ENCODE results near the gene FAM156B. TPM values are rescaled to one million over a fixed set of nuclear protein-coding genes. Genes with fewer than 3 reads are reported as not detected.
"Not testable (repeated sequence)": the region's sequence is repeated elsewhere in the genome, so short reads cannot be mapped to it uniquely, and the experiment has no call there.

FAM156B gene
- total RNA-seq, 4 donors from 2014 or later: 24.7 to 63.6 (median 31.8) TPM

- TF ChIP-seq POLR2A (IDR thresholded peaks at IDR 0.05) (no peak), EP300 (IDR thresholded peaks at IDR 0.05; ENCODE audit: low read depth) (no peak), CTCF (IDR thresholded peaks at IDR 0.05) (no peak), POLR2AphosphoS5 (IDR thresholded peaks at IDR 0.05) (no peak)
- H3K4me1 ChIP-seq: no peaks in the 10 kb centered on the region
- no peak overlapping the region for H3K4me3 ChIP-seq
- H3K27ac ChIP-seq: no peak overlapping the region
- intact Hi-C loops (cut with DNase I; ENCODE audit: low total_unique reads): no loop called here
- DNase-seq: no peak
- in situ Hi-C loops (cut with MboI; ENCODE audit: low pct_ligation_motif_present in 1 of 4, low pct_unique_long_range_greater_than_20kb in 1 of 4, low sequenced_read_pairs in 3 of 4): no loop called here
- no peaks in the 10 kb centered on the region for H3K36me3 ChIP-seq
- H3K9me3 ChIP-seq: no peaks in the 10 kb centered on the region
- WGBS, 2 donors (ENCODE audit: low coverage in 1 of 2): 80 to 89% methylated on average over 1 to 2 of the region's 2 CpGs
- no peaks in the 10 kb centered on the region for H3K27me3 ChIP-seq
Measured at GRCh38 chrX:52933213-52933612, 36.1 kb downstream of the FAM156B start.

GRCh38 chrX:52933976-52934703 is 37.0 kb downstream of the FAM156B start:
- peak overlapping the region; percentile 90 to 96 (median 94) for H3K27ac ChIP-seq
- no peaks in the 10 kb centered on the region for H3K9me3 ChIP-seq
- no peaks in the 10 kb centered on the region for H3K27me3 ChIP-seq
- H3K36me3 ChIP-seq: no peaks in the 10 kb centered on the region
- WGBS, 2 donors (ENCODE audit: low coverage in 1 of 2): 5 to 6% methylated on average over 12 to 27 of the region's 27 CpGs
- DNase-seq: no peak
- H3K4me3 ChIP-seq: peak overlapping the region; percentile 44 to 71 (median 55)
- in situ Hi-C loops (cut with MboI; ENCODE audit: low pct_ligation_motif_present in 1 of 4, low pct_unique_long_range_greater_than_20kb in 1 of 4, low sequenced_read_pairs in 3 of 4): no loop called here
- H3K4me1 ChIP-seq: no peaks in the 10 kb centered on the region
- TF ChIP-seq POLR2AphosphoS5 (IDR thresholded peaks at IDR 0.05) (no peak), EP300 (IDR thresholded peaks at IDR 0.05; ENCODE audit: low read depth) (no peak), CTCF (IDR thresholded peaks at IDR 0.05) (no peak), POLR2A (IDR thresholded peaks at IDR 0.05) (no peak)
- intact Hi-C loops (cut with DNase I; ENCODE audit: low total_unique reads): no loop called here

GRCh38 chrX:52934704-52935469 is 37.8 kb downstream of the FAM156B start:
- H3K27ac ChIP-seq: peak overlapping the region; percentile 90 to 96 (median 94)
- WGBS, 2 donors (ENCODE audit: low coverage in 1 of 2): 1% methylated on average over 59 of the region's 61 CpGs; no CpG with 5 or more reads in 1 of the 2 donors
- peak; percentile 97 for DNase-seq
- intact Hi-C loops (cut with DNase I; ENCODE audit: low total_unique reads): no loop called here
- no peak for TF ChIP-seq EP300 (IDR thresholded peaks at IDR 0.05; ENCODE audit: low read depth)
- TF ChIP-seq CTCF (IDR thresholded peaks at IDR 0.05): peak; percentile 75 to 99 (median 94)
- TF ChIP-seq POLR2A (IDR thresholded peaks at IDR 0.05): peak; percentile 76
- peak; percentile 75 to 77 (median 76) for TF ChIP-seq POLR2AphosphoS5 (IDR thresholded peaks at IDR 0.05)
- no peaks in the 10 kb centered on the region for H3K4me1 ChIP-seq
- no peaks in the 10 kb centered on the region for H3K9me3 ChIP-seq
- in situ Hi-C loops (cut with MboI; ENCODE audit: low pct_ligation_motif_present in 1 of 4, low pct_unique_long_range_greater_than_20kb in 1 of 4, low sequenced_read_pairs in 3 of 4): no loop called here
- H3K4me3 ChIP-seq: peak overlapping the region; percentile 44 to 71 (median 55)
- H3K36me3 ChIP-seq: no peaks in the 10 kb centered on the region
- no peaks in the 10 kb centered on the region for H3K27me3 ChIP-seq

GRCh38 chrX:52935470-52935784 is 38.3 kb downstream of the FAM156B start:
- WGBS, 2 donors (ENCODE audit: low coverage in 1 of 2): 1% methylated on average over 10 of the region's 10 CpGs; no CpG with 5 or more reads in 1 of the 2 donors
- intact Hi-C loops (cut with DNase I; ENCODE audit: low total_unique reads); H3K27me3 ChIP-seq; H3K4me1 ChIP-seq; in situ Hi-C loops (cut with MboI; ENCODE audit: low pct_ligation_motif_present in 1 of 4, low pct_unique_long_range_greater_than_20kb in 1 of 4, low sequenced_read_pairs in 3 of 4); H3K9me3 ChIP-seq; DNase-seq; H3K36me3 ChIP-seq: not testable (repeated sequence)
- peak; percentile 24 for TF ChIP-seq POLR2A (IDR thresholded peaks at IDR 0.05)
- Histone ChIP-seq H3K27ac (peak overlapping the region; percentile 90 to 96 (median 94)), H3K4me3 (peak overlapping the region; percentile 44 to 71 (median 55))

GRCh38 chrX:52940704-52941103 is 43.6 kb downstream of the FAM156B start:
- H3K27ac ChIP-seq; H3K36me3 ChIP-seq; in situ Hi-C loops (cut with MboI; ENCODE audit: low pct_ligation_motif_present in 1 of 4, low pct_unique_long_range_greater_than_20kb in 1 of 4, low sequenced_read_pairs in 3 of 4); H3K9me3 ChIP-seq; DNase-seq; H3K4me1 ChIP-seq; H3K4me3 ChIP-seq; H3K27me3 ChIP-seq; intact Hi-C loops (cut with DNase I; ENCODE audit: low total_unique reads): not testable (repeated sequence)
- WGBS, 2 donors (ENCODE audit: low coverage in 1 of 2): no CpG with 5 or more reads among the region's 4 CpGs

- H3K36me3 ChIP-seq; H3K4me3 ChIP-seq; DNase-seq; in situ Hi-C loops (cut with MboI; ENCODE audit: low pct_ligation_motif_present in 1 of 4, low pct_unique_long_range_greater_than_20kb in 1 of 4, low sequenced_read_pairs in 3 of 4); H3K9me3 ChIP-seq; H3K27ac ChIP-seq; H3K4me1 ChIP-seq; H3K27me3 ChIP-seq; intact Hi-C loops (cut with DNase I; ENCODE audit: low total_unique reads): not testable (repeated sequence)
- no CpG with 5 or more reads among the region's 10 CpGs for WGBS, 2 donors (ENCODE audit: low coverage in 1 of 2)
Measured at GRCh38 chrX:52941728-52942127, 44.6 kb downstream of the FAM156B start.

GRCh38 chrX:52945838-52946494 is 48.8 kb downstream of the FAM156B start:
- intact Hi-C loops (cut with DNase I; ENCODE audit: low total_unique reads); H3K4me1 ChIP-seq; H3K9me3 ChIP-seq; H3K36me3 ChIP-seq; H3K4me3 ChIP-seq; DNase-seq; H3K27me3 ChIP-seq; H3K27ac ChIP-seq; in situ Hi-C loops (cut with MboI; ENCODE audit: low pct_ligation_motif_present in 1 of 4, low pct_unique_long_range_greater_than_20kb in 1 of 4, low sequenced_read_pairs in 3 of 4): not testable (repeated sequence)
- WGBS, 2 donors (ENCODE audit: low coverage in 1 of 2): no CpG with 5 or more reads among the region's 14 CpGs

All from transverse colon (tissue), 4 donors.